DND-41 (cell line): ENCODE measurements around the gene DHX32.

Source experiments
- EZH2 ChIP-seq: IDR thresholded peaks from 3 replicates; pipeline ENCODE4 v1.6.1; 2012; ENCODE audit warnings: borderline replicate concordance, low read depth, mild to moderate bottlenecking, moderate library complexity, low read length, inconsistent platforms; ENCODE audit not compliant: severe bottlenecking
- TF ChIP-seq, protein P1 (sequence below): IDR thresholded peaks from 2 replicates; pipeline ENCODE4 v1.5.1; 2012; ENCODE audit warnings: borderline replicate concordance, low read length, moderate library complexity, mild to moderate bottlenecking; ENCODE audit not compliant: poor library complexity, severe bottlenecking; ENCODE audit errors: extremely low read depth

DNA sequence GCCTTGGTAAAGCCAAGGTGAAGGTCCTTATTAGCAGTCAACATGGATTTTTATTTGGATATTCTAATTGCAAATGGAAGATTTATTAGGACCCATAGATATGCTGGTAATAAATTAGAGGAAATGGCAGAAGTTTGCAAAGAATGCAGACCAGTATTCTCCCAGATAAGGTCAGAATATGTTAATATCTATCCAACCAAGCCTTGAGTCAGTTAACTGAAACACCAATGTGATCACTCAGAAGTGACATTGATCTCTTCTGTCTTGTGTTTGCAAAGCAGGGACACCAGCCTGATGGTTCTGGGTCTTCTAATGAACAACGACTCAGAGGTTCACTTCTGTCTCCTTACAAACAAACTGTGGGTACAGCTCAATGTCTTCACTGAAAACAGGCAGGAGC is 79.5 kb downstream of the DHX32 start:
- TF ChIP-seq, protein P1, sequence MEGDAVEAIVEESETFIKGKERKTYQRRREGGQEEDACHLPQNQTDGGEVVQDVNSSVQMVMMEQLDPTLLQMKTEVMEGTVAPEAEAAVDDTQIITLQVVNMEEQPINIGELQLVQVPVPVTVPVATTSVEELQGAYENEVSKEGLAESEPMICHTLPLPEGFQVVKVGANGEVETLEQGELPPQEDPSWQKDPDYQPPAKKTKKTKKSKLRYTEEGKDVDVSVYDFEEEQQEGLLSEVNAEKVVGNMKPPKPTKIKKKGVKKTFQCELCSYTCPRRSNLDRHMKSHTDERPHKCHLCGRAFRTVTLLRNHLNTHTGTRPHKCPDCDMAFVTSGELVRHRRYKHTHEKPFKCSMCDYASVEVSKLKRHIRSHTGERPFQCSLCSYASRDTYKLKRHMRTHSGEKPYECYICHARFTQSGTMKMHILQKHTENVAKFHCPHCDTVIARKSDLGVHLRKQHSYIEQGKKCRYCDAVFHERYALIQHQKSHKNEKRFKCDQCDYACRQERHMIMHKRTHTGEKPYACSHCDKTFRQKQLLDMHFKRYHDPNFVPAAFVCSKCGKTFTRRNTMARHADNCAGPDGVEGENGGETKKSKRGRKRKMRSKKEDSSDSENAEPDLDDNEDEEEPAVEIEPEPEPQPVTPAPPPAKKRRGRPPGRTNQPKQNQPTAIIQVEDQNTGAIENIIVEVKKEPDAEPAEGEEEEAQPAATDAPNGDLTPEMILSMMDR: no peak
- no peak for TF ChIP-seq EZH2
